Neural crest cell (in vitro differentiated cells): Measurements from ENCODE around the gene TARM1. TPM values are rescaled to one million over a fixed set of nuclear protein-coding genes. Genes with fewer than 3 reads are reported as not detected.
"Not testable (repeated sequence)": the region's sequence is repeated elsewhere in the genome, so short reads cannot be mapped to it uniquely, and the experiment has no call there.

Experiments used
- DNase-seq: peaks from one replicate; pipeline ENCODE4 v3.0.0; 2021; ENCODE audit warnings: low read depth, mixed read lengths, low spot score
- H3K27ac Mint-ChIP-seq: one replicate; pipeline ENCODE4 v1.8.0; 2021; ENCODE audit warnings: mild to moderate bottlenecking, mixed read lengths; ENCODE audit not compliant: unreplicated experiment
- H3K27me3 Mint-ChIP-seq: 2 replicates; pipeline ENCODE4 v1.8.0; 2021; ENCODE audit warnings: low read depth, mild to moderate bottlenecking, mixed read lengths
- H3K36me3 Mint-ChIP-seq: 2 replicates; pipeline ENCODE4 v1.8.0; 2021; ENCODE audit warnings: low read depth, mild to moderate bottlenecking, mixed read lengths
- H3K4me1 Mint-ChIP-seq: 2 replicates; pipeline ENCODE4 v1.8.0; 2021; ENCODE audit warnings: mixed read lengths
- H3K4me3 Mint-ChIP-seq: one replicate; pipeline ENCODE4 v1.8.0; 2021; ENCODE audit warnings: mild to moderate bottlenecking, mixed read lengths
- H3K9me3 Mint-ChIP-seq: 2 replicates; pipeline ENCODE4 v1.8.0; 2021; ENCODE audit warnings: mixed read lengths
- total RNA-seq: library from RNA; stranded (reverse); gene quantifications from 2 replicates; pipeline ENCODE4 v1.2.1, GENCODE V29; 2021
- TF ChIP-seq, protein P1 (sequence below): fragments of 200-600 bp; sonication (generic); conservative IDR thresholded peaks from 2 replicates; pipeline ENCODE4 v1.5.0; 2021; ENCODE audit warnings: antibody characterized with exemption, mild to moderate bottlenecking

Gene TARM1
- total RNA-seq, 1 donor from 2014 or later = not detected

DNA sequence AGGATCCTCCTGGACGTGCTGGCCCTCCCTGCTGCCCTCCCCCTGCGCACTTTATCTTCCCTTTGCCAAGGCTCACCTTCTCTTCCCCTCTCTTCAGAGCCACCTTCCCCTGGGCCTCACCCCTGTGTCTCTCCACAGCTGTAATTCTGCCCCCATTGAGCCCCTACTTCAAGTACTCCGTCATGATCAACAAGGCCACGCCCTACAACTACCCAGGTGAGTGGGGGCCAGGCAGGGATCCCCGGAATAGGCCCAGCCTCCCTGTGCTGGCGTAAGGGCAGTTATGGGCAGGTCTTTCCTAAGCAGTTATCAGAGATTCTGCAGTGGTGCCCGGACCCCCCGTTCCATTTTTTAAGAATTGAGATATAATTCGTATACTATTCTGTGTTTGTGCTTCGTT, 24.6 kb upstream of the TARM1 start:
- Mint-ChIP-seq H3K27me3 (peaks cover 3% of the 10 kb centered on the region), H3K36me3 (peaks cover 4% of the 10 kb centered on the region), H3K4me3 (peak overlapping the region; percentile 94), H3K9me3 (no peaks in the 10 kb centered on the region), H3K27ac (no peak overlapping the region), H3K4me1 (peaks cover 13% of the 10 kb centered on the region)
- TF ChIP-seq, protein P1, sequence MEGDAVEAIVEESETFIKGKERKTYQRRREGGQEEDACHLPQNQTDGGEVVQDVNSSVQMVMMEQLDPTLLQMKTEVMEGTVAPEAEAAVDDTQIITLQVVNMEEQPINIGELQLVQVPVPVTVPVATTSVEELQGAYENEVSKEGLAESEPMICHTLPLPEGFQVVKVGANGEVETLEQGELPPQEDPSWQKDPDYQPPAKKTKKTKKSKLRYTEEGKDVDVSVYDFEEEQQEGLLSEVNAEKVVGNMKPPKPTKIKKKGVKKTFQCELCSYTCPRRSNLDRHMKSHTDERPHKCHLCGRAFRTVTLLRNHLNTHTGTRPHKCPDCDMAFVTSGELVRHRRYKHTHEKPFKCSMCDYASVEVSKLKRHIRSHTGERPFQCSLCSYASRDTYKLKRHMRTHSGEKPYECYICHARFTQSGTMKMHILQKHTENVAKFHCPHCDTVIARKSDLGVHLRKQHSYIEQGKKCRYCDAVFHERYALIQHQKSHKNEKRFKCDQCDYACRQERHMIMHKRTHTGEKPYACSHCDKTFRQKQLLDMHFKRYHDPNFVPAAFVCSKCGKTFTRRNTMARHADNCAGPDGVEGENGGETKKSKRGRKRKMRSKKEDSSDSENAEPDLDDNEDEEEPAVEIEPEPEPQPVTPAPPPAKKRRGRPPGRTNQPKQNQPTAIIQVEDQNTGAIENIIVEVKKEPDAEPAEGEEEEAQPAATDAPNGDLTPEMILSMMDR = no peak
- DNase-seq = no peak

DNA sequence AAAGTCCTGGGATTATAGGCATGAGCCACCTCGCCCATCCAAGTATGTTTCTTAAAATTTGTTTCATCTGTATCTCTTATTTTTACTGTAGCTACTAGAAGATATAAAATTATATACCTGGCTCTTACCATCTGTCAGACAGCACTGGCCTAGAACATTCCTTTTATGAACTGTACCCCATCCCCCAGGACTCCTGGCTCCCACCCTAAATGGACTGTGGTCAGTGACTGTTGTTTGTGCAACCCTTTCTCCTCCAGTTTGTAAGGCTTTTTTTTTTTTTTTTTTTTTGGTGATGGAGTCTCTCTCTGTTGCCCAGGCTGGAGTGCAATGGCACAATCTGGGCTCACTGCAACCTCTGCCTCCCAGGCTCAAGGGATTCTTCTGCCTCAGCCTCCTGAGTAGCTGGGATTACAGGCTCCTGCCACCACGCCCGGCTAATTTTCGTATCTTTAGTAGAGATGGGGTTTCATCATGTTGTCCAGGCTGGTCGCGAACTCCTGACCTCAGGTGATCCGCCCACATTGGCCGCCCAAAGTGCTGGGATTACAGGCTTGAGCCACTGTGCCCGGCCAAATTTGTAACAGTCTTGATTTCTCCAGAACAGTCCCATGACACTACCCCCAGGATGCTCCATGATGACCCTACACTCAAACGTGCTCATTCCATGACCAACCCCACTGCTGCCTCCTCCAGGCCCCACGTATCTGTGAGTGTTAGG, 24.0 kb upstream of the TARM1 start:
- H3K4me1 Mint-ChIP-seq = peaks cover 13% of the 10 kb centered on the region
- no peak overlapping the region for H3K27ac Mint-ChIP-seq
- no peak for DNase-seq
- H3K36me3 Mint-ChIP-seq = peaks cover 3% of the 10 kb centered on the region
- peak overlapping the region; percentile 94 for H3K4me3 Mint-ChIP-seq
- H3K27me3 Mint-ChIP-seq = peaks cover 6% of the 10 kb centered on the region
- TF ChIP-seq, protein P1 = no peak
- no peaks in the 10 kb centered on the region for H3K9me3 Mint-ChIP-seq

DNA sequence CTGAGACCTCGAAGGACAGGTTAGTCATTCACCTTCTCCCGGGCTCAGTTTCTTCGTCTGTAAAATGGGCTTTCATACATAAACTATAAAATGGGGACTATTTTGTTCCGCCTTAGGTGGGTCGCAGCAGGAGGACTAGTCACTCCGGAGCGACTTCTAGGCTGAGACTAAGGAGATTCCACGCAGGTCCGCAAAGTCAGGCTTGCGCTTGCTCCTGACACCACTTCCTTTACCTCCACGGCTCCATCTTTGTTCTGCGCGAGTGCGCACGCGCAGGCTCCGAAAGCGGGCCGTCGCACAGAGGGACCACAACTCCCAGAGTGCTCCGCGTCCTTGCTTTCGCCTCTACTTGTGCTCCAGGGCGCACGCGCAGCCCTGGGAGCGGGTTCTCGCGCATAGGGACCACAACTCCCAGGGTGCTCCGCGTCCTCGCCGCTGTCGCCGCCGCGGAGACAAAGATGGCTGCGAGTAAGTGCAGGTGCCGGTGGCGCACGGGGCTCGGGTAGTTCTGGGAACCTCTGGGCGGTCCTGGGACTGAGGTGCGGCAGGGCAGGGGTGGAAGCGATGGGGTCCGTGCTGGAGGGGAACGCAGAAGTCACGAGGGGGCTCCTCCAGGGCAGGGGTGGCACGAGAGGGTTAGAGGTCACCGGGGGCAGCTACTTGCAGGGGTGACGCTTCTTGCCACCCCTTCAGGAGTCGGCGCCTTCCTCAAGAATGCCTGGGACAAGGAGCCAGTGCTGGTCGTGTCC, 21.4 kb upstream of the TARM1 start, which contains the start of gene NDUFA3:
Gene NDUFA3 (plus strand): TSS at position 435 of the 749 bp plus-strand sequence. CDS start 24 bp downstream, at position 459.
- H3K27ac Mint-ChIP-seq = peak within 1 kb of the TSS; percentile 96
- peaks cover 18% of the 10 kb centered on the region for H3K27me3 Mint-ChIP-seq
- no peaks in the 10 kb centered on the region for H3K9me3 Mint-ChIP-seq
- peaks cover 3% of the 10 kb centered on the region for H3K36me3 Mint-ChIP-seq
- TF ChIP-seq, protein P1 = no peak
- DNase-seq = peak; percentile 92
- H3K4me1 Mint-ChIP-seq = peaks cover 13% of the 10 kb centered on the region
- peak within 1 kb of the TSS; percentile 94 for H3K4me3 Mint-ChIP-seq

DNA sequence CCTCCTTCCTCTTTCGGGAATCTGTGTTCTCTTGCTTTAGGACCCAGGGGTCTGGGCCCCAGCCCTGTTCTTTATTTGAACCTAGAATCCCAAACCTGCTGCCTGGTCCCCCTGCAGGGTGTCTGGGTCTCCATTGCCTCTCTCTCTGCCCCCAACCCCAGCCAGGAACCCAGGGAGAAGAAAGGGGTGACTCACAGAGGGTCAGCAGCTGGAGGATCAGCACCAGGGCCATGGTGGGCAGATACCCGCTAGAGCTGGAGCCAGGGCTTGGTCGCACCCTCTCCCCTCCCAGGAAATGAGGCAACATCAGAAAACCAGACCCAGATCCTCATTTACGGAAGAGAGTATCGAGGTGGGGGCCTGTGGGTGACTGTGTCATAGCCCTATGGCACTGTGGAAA, 19.4 kb upstream of the TARM1 start, which contains the start of gene OSCAR:
Gene OSCAR (minus strand): TSS at position 243 of the 400 bp plus-strand sequence. CDS start 11 bp downstream, at position 232.
- Mint-ChIP-seq H3K36me3 (no peaks in the 10 kb centered on the region), H3K27ac (no peak within 1 kb of the TSS), H3K9me3 (no peaks in the 10 kb centered on the region), H3K27me3 (peaks cover 34% of the 10 kb centered on the region), H3K4me3 (peak within 1 kb of the TSS; percentile 73), H3K4me1 (peaks cover 16% of the 10 kb centered on the region)
- TF ChIP-seq, protein P1 = no peak
- DNase-seq = no peak

DNA sequence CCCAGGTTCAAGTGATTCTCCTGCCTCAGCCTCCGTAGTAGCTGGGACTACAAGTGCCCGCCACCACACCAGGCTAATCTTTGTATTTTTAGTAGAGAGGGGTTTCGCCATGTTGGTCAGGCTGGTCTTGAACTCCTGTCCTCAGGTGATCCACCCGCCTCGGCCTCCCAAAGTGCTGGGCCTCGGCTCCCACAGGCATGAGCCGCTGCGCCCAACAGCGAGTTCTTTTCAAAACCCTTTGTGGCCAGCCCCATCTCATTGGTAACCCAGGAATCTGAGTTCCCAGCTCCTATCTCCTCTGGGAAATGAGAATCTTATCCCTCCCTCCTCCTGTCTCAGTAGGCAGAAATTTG, 18.7 kb upstream of the TARM1 start:
- peaks cover 41% of the 10 kb centered on the region for H3K27me3 Mint-ChIP-seq
- not testable (repeated sequence) for H3K27ac Mint-ChIP-seq, DNase-seq, H3K9me3 Mint-ChIP-seq, H3K36me3 Mint-ChIP-seq, H3K4me3 Mint-ChIP-seq
- H3K4me1 Mint-ChIP-seq = peaks cover 15% of the 10 kb centered on the region
